ENCODE results near the gene HIVEP3. TPM values are rescaled to one million over a fixed set of nuclear protein-coding genes. Genes with fewer than 3 reads are reported as not detected.

HIVEP3 gene
- total RNA-seq, 4 donors from 2014 or later = 4.6 to 8.3 (median 6.5) TPM

- Histone ChIP-seq H3K36me3 (no peaks in the 10 kb centered on the region), H3K9me3 (no peaks in the 10 kb centered on the region), H3K27ac (peak overlapping the region in 3 of 4 donors; percentile 58 to 79 (median 59)), H3K27me3 (no peaks in the 10 kb centered on the region), H3K4me1 (peaks cover 3 to 58% (median 16%) of the 10 kb centered on the region in 4 donors), H3K4me3 (no peak overlapping the region)
- TF ChIP-seq CTCF (IDR thresholded peaks at IDR 0.05) (no peak), POLR2A (IDR thresholded peaks at IDR 0.05) (no peak)
- no peak for DNase-seq
Measured at GRCh38 chr1:41497056-41497440, 421.7 kb downstream of the HIVEP3 start.

GRCh38 chr1:41496080-41497055, 422.4 kb downstream of the HIVEP3 start:
- peak overlapping the region; percentile 58 to 79 (median 60) for H3K27ac ChIP-seq
- H3K4me1 ChIP-seq = peaks cover 3 to 55% (median 16%) of the 10 kb centered on the region in 4 donors
- no peaks in the 10 kb centered on the region for H3K27me3 ChIP-seq
- DNase-seq = peak; percentile 27 to 86 (median 85)
- no peaks in the 10 kb centered on the region for H3K36me3 ChIP-seq
- peak overlapping the region; percentile 9 to 40 (median 30) for H3K4me3 ChIP-seq
- H3K9me3 ChIP-seq = no peaks in the 10 kb centered on the region
- TF ChIP-seq POLR2A (IDR thresholded peaks at IDR 0.05) = peak in 1 of 2 donors; percentile 20
- TF ChIP-seq CTCF (IDR thresholded peaks at IDR 0.05) = peak in 2 of 6 experiments; percentile 20 to 34

DNA sequence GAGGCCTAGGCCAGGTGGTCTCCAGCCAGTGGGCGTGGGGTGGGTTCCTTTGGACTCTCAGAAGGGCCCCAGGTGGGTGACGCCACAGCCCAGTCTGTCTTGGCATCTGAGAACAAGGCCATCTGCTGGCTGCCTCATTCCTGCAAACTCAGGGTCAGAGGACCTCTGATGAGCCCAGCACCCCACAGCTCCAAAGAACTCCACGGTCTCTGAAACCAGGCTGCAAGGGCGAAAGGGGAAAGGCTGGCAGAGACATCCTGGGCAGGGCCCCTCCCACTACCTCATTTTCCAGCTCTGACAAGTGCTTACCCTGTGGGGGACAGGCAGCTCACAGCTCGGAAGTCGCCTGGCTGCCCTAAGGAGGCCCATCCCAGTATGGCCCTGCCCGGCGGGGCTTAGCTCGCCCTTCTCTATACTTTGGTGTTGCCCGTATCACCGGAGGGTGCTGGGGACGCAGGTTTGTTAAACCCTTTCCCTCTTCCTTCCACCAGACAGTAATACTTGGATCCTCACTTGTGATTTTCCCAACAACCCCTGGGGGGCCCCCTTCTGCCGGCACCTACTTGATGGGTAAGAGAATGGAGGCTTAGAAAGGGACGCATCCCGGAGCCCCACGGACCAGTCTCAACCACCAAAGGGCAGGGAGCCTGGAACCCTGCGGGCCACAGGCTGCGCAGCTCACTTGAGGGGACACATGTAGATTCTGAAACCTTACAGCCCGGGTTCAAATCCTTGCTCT, 423.3 kb downstream of the HIVEP3 start:
- Histone ChIP-seq H3K4me1 (peaks cover 3 to 45% (median 13%) of the 10 kb centered on the region in 4 donors), H3K27me3 (no peaks in the 10 kb centered on the region), H3K27ac (peak overlapping the region in 2 of 4 donors; percentile 59 to 79), H3K9me3 (no peaks in the 10 kb centered on the region), H3K4me3 (peak overlapping the region in 1 of 4 donors; percentile 37), H3K36me3 (no peaks in the 10 kb centered on the region)
- TF ChIP-seq POLR2A (IDR thresholded peaks at IDR 0.05) (no peak), CTCF (IDR thresholded peaks at IDR 0.05) (peak in 3 of 6 experiments; percentile 20 to 25 (median 24))
- DNase-seq = no peak

DNA sequence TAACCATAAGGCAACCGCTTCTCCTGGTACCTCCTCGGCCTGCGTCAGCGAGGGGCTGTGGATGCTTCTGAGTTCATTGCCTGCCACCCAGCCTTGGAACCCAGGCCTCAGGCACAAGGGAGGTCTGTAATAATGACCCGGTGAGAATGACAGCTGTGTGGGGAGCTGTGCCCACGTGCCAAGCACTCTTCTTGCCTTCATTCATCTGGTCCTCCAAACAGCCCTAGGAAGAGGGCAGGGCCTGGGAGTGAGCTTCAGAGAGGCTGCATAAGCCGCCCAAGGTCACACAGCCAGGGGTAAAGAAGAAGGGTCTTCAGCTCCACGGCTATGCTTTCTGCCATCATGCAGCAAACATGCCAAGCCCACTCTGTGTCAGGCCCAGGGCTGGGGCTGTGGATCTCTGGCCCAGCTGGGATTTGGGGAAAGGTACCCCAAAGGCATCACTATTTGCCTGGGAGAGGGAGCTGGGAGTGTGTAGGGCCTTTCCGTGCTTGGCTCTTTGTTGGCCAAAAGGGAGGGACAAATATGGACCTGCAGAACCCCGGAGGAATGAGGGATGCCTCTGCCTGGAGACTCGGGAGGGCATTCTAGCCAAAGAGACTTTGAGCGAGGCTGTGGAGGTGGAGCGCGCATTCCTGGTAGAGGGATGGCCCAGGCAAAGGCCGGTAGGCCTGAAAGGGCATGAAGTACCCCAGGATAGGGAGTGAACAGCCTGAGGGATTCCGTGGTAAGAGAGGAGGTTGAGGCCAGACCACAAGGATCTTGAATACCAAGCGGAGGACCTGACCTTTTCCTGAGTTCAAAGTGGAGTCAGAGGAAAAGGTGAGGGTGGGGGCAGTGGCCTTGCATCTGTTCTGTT, 424.1 kb downstream of the HIVEP3 start:
- Histone ChIP-seq H3K27me3 (no peaks in the 10 kb centered on the region), H3K4me3 (no peak overlapping the region), H3K27ac (no peak overlapping the region), H3K4me1 (peaks cover 3 to 37% (median 13%) of the 10 kb centered on the region in 4 donors), H3K36me3 (no peaks in the 10 kb centered on the region), H3K9me3 (no peaks in the 10 kb centered on the region)
- TF ChIP-seq POLR2A (IDR thresholded peaks at IDR 0.05) = no peak
- no peak for DNase-seq

DNA sequence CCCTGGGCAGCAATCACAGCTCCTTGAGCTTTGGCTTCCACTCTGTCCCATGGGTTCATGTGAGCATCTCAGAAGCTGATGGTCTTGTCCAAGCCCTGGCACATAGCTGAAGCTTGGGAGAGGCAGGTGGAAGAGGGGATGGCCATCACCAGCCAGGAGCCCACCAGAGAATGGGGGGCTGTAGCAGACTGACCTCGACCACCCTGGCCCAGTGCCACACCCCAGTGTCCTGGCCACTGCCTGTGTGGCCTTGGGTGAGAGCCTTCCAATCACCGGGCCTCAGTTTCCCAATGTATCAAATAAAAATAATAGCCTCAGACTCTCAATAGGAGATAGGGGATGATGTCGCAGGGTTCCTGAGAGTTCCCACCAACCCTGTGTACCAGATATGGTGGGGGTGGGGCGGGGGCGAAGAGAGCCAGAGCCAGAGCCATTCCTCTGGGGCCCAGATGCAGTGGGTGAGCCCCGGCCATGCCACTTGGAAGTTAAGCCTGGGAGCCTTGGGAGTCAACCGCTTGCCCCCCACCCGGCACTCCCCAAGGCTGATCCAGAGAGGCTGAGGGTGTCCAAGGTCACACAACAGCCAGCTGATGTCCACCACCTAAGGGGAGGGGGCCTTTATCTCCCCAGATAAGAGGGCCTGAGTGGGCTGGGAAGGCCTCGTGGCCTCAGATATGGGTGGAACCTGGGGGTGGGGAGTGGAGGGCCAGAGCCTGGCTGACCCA, 424.9 kb downstream of the HIVEP3 start:
- TF ChIP-seq CTCF (IDR thresholded peaks at IDR 0.05) (no peak), POLR2A (IDR thresholded peaks at IDR 0.05) (no peak)
- Histone ChIP-seq H3K27ac (no peak overlapping the region), H3K9me3 (no peaks in the 10 kb centered on the region), H3K27me3 (no peaks in the 10 kb centered on the region), H3K4me1 (peaks cover 3 to 29% (median 11%) of the 10 kb centered on the region in 4 donors), H3K4me3 (no peak overlapping the region), H3K36me3 (no peaks in the 10 kb centered on the region)
- DNase-seq = no peak
